HUES48 (cell line): ENCODE measurements around the gene POU2F2.
A peak's percentile ranks its signal among the peaks of the same experiment; 100 is the strongest.

ENCODE experiments used
- H3K27ac ChIP-seq: one replicate; pipeline ENCODE4 v1.7.0; 2013; ENCODE audit warnings: low read depth, low read length, inconsistent platforms
- H3K27me3 ChIP-seq: 2 replicates; pipeline ENCODE4 v1.6.1; 2013; ENCODE audit warnings: mild to moderate bottlenecking, low read length; ENCODE audit not compliant: control insufficient read depth, insufficient read depth
- H3K36me3 ChIP-seq: 2 replicates; pipeline ENCODE4 v1.6.1; 2013; ENCODE audit warnings: low read length; ENCODE audit not compliant: control insufficient read depth, insufficient read depth
- H3K4me1 ChIP-seq: 2 replicates; pipeline ENCODE4 v1.6.1; 2013; ENCODE audit warnings: mild to moderate bottlenecking, low read length; ENCODE audit not compliant: control insufficient read depth, insufficient read depth
- H3K4me3 ChIP-seq: 2 replicates; pipeline ENCODE4 v1.5.1; 2013; ENCODE audit warnings: mild to moderate bottlenecking, low read depth, low read length
- H3K9ac ChIP-seq: 2 replicates; pipeline ENCODE4 v1.6.1; 2013; ENCODE audit warnings: mild to moderate bottlenecking, low read depth, low read length, moderate library complexity
- H3K9me3 ChIP-seq: 2 replicates; pipeline ENCODE4 v1.6.1; 2013; ENCODE audit warnings: low read length; ENCODE audit not compliant: control insufficient read depth, insufficient read depth

POU2F2 gene

GRCh38 chr19:42140125-42140754 lies 8.0 kb upstream of the POU2F2 start:
- H3K4me1 ChIP-seq = no peaks in the 10 kb centered on the region
- no peak overlapping the region for H3K27ac ChIP-seq
- H3K4me3 ChIP-seq = no peak overlapping the region
- no peak overlapping the region for H3K9ac ChIP-seq
- H3K36me3 ChIP-seq = no peaks in the 10 kb centered on the region
- no peaks in the 10 kb centered on the region for H3K27me3 ChIP-seq
- no peaks in the 10 kb centered on the region for H3K9me3 ChIP-seq

- Histone ChIP-seq H3K4me3 (no peak overlapping the region), H3K9me3 (no peaks in the 10 kb centered on the region), H3K4me1 (peaks cover 4% of the 10 kb centered on the region; the same call in 1 of the 2 replicates), H3K9ac (no peak overlapping the region), H3K27ac (no peak overlapping the region), H3K27me3 (peaks cover 31% of the 10 kb centered on the region), H3K36me3 (no peaks in the 10 kb centered on the region)
Measured at GRCh38 chr19:42134535-42135070, 2.4 kb upstream of the POU2F2 start.

GRCh38 chr19:42132851-42133528 lies 744 bp upstream of the POU2F2 start:
- peaks cover 31% of the 10 kb centered on the region for H3K27me3 ChIP-seq
- no peaks in the 10 kb centered on the region for H3K36me3 ChIP-seq
- no peak overlapping the region for H3K27ac ChIP-seq
- H3K9me3 ChIP-seq = no peaks in the 10 kb centered on the region
- H3K4me3 ChIP-seq = peak overlapping the region; percentile 69
- H3K4me1 ChIP-seq = peaks cover 4% of the 10 kb centered on the region; the same call in 1 of the 2 replicates
- H3K9ac ChIP-seq = peak overlapping the region; percentile 47; the same call in 1 of the 2 replicates

GRCh38 chr19:42131149-42132029 lies 857 bp downstream of the POU2F2 start:
- H3K27ac ChIP-seq = no peak overlapping the region
- H3K9ac ChIP-seq = no peak overlapping the region

GRCh38 chr19:42130254-42130573 lies 2.0 kb downstream of the POU2F2 start:
- Histone ChIP-seq H3K27me3 (peaks cover 31% of the 10 kb centered on the region), H3K4me1 (peaks cover 4% of the 10 kb centered on the region; the same call in 1 of the 2 replicates), H3K36me3 (no peaks in the 10 kb centered on the region), H3K27ac (no peak overlapping the region), H3K4me3 (no peak overlapping the region), H3K9me3 (no peaks in the 10 kb centered on the region), H3K9ac (no peak overlapping the region)

More at GRCh38 chr19:42131149-42132029, 857 bp downstream of the POU2F2 start:
- Histone ChIP-seq H3K27me3 (peaks cover 31% of the 10 kb centered on the region), H3K4me3 (peak overlapping the region; percentile 69), H3K36me3 (no peaks in the 10 kb centered on the region), H3K9me3 (no peaks in the 10 kb centered on the region), H3K4me1 (peaks cover 4% of the 10 kb centered on the region; the same call in 1 of the 2 replicates)

GRCh38 chr19:42129399-42130253 lies 2.6 kb downstream of the POU2F2 start:
- Histone ChIP-seq H3K9ac (no peak overlapping the region), H3K36me3 (no peaks in the 10 kb centered on the region), H3K4me3 (no peak overlapping the region), H3K27ac (no peak overlapping the region), H3K9me3 (no peaks in the 10 kb centered on the region), H3K27me3 (peaks cover 30% of the 10 kb centered on the region), H3K4me1 (peaks cover 4% of the 10 kb centered on the region; the same call in 1 of the 2 replicates)

- Histone ChIP-seq H3K4me1 (no peaks in the 10 kb centered on the region), H3K36me3 (no peaks in the 10 kb centered on the region), H3K9me3 (no peaks in the 10 kb centered on the region), H3K4me3 (no peak overlapping the region), H3K27ac (no peak overlapping the region), H3K27me3 (peaks cover 5% of the 10 kb centered on the region; the same call in 1 of the 2 replicates), H3K9ac (no peak overlapping the region)
Measured at GRCh38 chr19:42126574-42126973, 5.7 kb downstream of the POU2F2 start.

GRCh38 chr19:42125536-42125935 lies 6.7 kb downstream of the POU2F2 start:
- Histone ChIP-seq H3K36me3 (no peaks in the 10 kb centered on the region), H3K9ac (no peak overlapping the region), H3K27me3 (no peaks in the 10 kb centered on the region), H3K27ac (no peak overlapping the region), H3K4me1 (peaks cover 7% of the 10 kb centered on the region; the same call in 1 of the 2 replicates), H3K9me3 (no peaks in the 10 kb centered on the region), H3K4me3 (no peak overlapping the region)

GRCh38 chr19:42124386-42124901 lies 7.8 kb downstream of the POU2F2 start:
- Histone ChIP-seq H3K27ac (no peak overlapping the region), H3K4me3 (no peak overlapping the region), H3K4me1 (peaks cover 7% of the 10 kb centered on the region; the same call in 1 of the 2 replicates), H3K27me3 (no peaks in the 10 kb centered on the region), H3K36me3 (no peaks in the 10 kb centered on the region), H3K9ac (no peak overlapping the region), H3K9me3 (no peaks in the 10 kb centered on the region)

GRCh38 chr19:42123765-42124164 lies 8.5 kb downstream of the POU2F2 start:
- Histone ChIP-seq H3K27me3 (no peaks in the 10 kb centered on the region), H3K36me3 (no peaks in the 10 kb centered on the region), H3K4me3 (no peak overlapping the region), H3K9ac (no peak overlapping the region), H3K4me1 (peaks cover 7% of the 10 kb centered on the region; the same call in 1 of the 2 replicates), H3K9me3 (no peaks in the 10 kb centered on the region), H3K27ac (no peak overlapping the region)
